ENCODE data around the gene CYP24A1. TPM values are rescaled to one million over a fixed set of nuclear protein-coding genes. Genes with fewer than 3 reads are reported as not detected.

Gene CYP24A1
- total and polyA plus RNA-seq, 2 of the 8 experiments (the other 6 are each of a cell fraction or from before 2014, with no cell fraction given) = not detected

DNA sequence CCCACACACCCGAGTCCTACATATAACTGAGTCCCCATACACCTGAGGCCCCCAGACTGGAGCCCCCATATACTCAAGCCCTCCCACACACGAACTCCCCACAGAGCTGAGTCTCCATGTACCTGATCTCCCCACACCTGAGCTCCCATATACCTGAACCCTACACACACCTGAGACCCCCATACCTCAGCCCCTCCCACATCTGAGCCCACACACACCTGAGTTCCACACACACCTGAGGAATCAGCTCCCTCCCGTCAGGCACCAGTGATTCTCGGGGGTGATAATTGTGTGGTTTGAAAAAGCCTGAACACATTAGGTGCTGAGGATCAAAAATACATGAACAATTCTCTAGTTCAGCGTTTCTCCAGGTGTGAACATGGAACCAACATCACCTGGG is 49.5 kb upstream of the CYP24A1 start:
- Histone ChIP-seq H3K18ac (ENCODE audit: extremely low read depth, low read length) (peak overlapping the region; percentile 73; the same call in 1 of the 2 replicates), H3K14ac (ENCODE audit: insufficient read length) (no peak overlapping the region), H3K27me3 (replicated peaks in 1 of 4; ENCODE audit: control insufficient read depth in 3 of 4, extremely low read depth in 1 of 4, insufficient read depth in 3 of 4, low read length in 3 of 4) (no peaks in the 10 kb centered on the region), H3K9me3 (ENCODE audit: insufficient read depth in 2 of 2, low read depth in 1 of 2, low read length in 1 of 2) (no peaks in the 10 kb centered on the region), H4K5ac (ENCODE audit: insufficient read length, low read depth, low read length) (no peak overlapping the region), H3K27ac (ENCODE audit: low read depth, low read length) (no peak overlapping the region), H2BK15ac (ENCODE audit: low read length) (no peak overlapping the region), H3K36me3 (ENCODE audit: control insufficient read depth in 2 of 4, insufficient read depth in 4 of 4, low read length in 3 of 4) (peaks cover 0 to 21% (median 0%) of the 10 kb centered on the region in 4 experiments; a peak in 2 of 8 replicates), H3K4me3 (ENCODE audit: extremely low read depth in 1 of 4, insufficient read depth in 2 of 4, low read depth in 3 of 4, low read length in 4 of 4) (no peak overlapping the region), H2AFZ (ENCODE audit: low read length) (no peak overlapping the region), H3K4me2 (ENCODE audit: insufficient read depth in 1 of 2, low read depth in 2 of 2, low read length in 2 of 2) (no peak overlapping the region), H2BK5ac (ENCODE audit: low read depth, low read length) (no peak overlapping the region), H3K79me1 (ENCODE audit: low read depth, low read length) (no peaks in the 10 kb centered on the region), H3K4me1 (replicated peaks in 1 of 4; ENCODE audit: control insufficient read depth in 3 of 4, insufficient read depth in 4 of 4, low read length in 3 of 4) (peaks cover 0 to 12% (median 11%) of the 10 kb centered on the region in 4 experiments; a peak in 5 of 7 replicates), H4K91ac (replicated peaks; ENCODE audit: insufficient read length, low read length) (no peak overlapping the region), H3K23ac (ENCODE audit: insufficient read length) (no peak overlapping the region), H2BK20ac (ENCODE audit: low read length) (no peak overlapping the region), H3K56ac (replicated peaks; ENCODE audit: insufficient read length, low read depth, low read length) (no peak overlapping the region), H3K79me2 (ENCODE audit: control insufficient read depth in 1 of 2, insufficient read depth in 2 of 2, low read length in 2 of 2) (no peaks in the 10 kb centered on the region), H4K8ac (ENCODE audit: extremely low read depth, insufficient read depth, low read length) (no peak overlapping the region), H3K23me2 (ENCODE audit: low read depth, low read length) (no peaks in the 10 kb centered on the region; the same call in 1 of the 2 replicates), H2BK12ac (ENCODE audit: low read depth, low read length) (no peak overlapping the region), H4K20me1 (replicated peaks in 1 of 2; ENCODE audit: control insufficient read depth in 1 of 2, insufficient read depth in 2 of 2, low read length in 2 of 2) (no peaks in the 10 kb centered on the region), H3K9ac (replicated peaks in 1 of 4; ENCODE audit: extremely low read depth in 1 of 4, low read depth in 3 of 4, low read length in 3 of 4) (no peak overlapping the region), H2AK5ac (ENCODE audit: low read depth, low read length) (no peak overlapping the region), H2BK120ac (replicated peaks; ENCODE audit: low read depth, low read length) (no peak overlapping the region), H3K4ac (replicated peaks; ENCODE audit: insufficient read length, low read depth, low read length) (no peak overlapping the region)
- FAIRE-seq = no peak
- ChIA-PET CTCF (ENCODE audit: partially characterized antibody) (interaction anchor here (0.6 to 3.1 kb wide), 10 partner anchors 9 to 427 kb away, joined by 3 to 12 read pairs (median 4); no protein-coding TSS in a partner anchor), POLR2A (ENCODE audit: partially characterized antibody) (interaction anchor here (1.0 kb wide), 1 partner anchor 16 kb away, joined by 5 read pairs; the partner anchor contains the start of gene PFDN4)
- WGBS, 2 experiments (ENCODE audit: extremely low coverage in 1 of 2, insufficient coverage in 1 of 2, insufficient read length in 1 of 2, insufficient replicate concordance in 2 of 2, low coverage in 1 of 2, low lambda C conversion rate in 2 of 2, missing lambda C conversion rate in 1 of 2) = 68% methylated on average over 5 of the region's 5 CpGs; no CpG with 5 or more reads in 1 of the 2 experiments
- DNase-seq (ENCODE audit: low read depth in 1 of 2, low spot score in 2 of 2) = no peak
- TF ChIP-seq TCF12 (IDR thresholded peaks at IDR 0.05; ENCODE audit: low read depth, low read length) (no peak), KDM4A (IDR thresholded peaks at IDR 0.05; ENCODE audit: low read depth, low read length, severe bottlenecking) (no peak), CTCF (IDR thresholded peaks at IDR 0.05; ENCODE audit: control extremely low read depth in 1 of 3, insufficient read depth in 1 of 3, low read depth in 1 of 3, low read length in 3 of 3) (no peak), SP1 (IDR thresholded peaks at IDR 0.05; ENCODE audit: low read depth, low read length) (no peak), KDM5A (IDR thresholded peaks at IDR 0.05; ENCODE audit: low read length) (no peak), POU5F1 (IDR thresholded peaks at IDR 0.05; ENCODE audit: low read depth, low read length) (no peak), SUZ12 (IDR thresholded peaks at IDR 0.05; ENCODE audit: low read length) (no peak), HDAC2 (IDR thresholded peaks at IDR 0.05; ENCODE audit: borderline replicate concordance in 1 of 2, low read depth in 2 of 2, low read length in 2 of 2) (no peak), CEBPB (IDR thresholded peaks at IDR 0.05; ENCODE audit: low read depth, low read length) (no peak)
- TF ChIP-seq, protein P1, sequence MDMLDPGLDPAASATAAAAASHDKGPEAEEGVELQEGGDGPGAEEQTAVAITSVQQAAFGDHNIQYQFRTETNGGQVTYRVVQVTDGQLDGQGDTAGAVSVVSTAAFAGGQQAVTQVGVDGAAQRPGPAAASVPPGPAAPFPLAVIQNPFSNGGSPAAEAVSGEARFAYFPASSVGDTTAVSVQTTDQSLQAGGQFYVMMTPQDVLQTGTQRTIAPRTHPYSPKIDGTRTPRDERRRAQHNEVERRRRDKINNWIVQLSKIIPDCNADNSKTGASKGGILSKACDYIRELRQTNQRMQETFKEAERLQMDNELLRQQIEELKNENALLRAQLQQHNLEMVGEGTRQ (IDR thresholded peaks at IDR 0.05; ENCODE audit: low read length) = no peak
